ENCODE data around the gene CNNM2.
A peak's percentile ranks its signal among the peaks of the same experiment; 100 is the strongest.

DNA sequence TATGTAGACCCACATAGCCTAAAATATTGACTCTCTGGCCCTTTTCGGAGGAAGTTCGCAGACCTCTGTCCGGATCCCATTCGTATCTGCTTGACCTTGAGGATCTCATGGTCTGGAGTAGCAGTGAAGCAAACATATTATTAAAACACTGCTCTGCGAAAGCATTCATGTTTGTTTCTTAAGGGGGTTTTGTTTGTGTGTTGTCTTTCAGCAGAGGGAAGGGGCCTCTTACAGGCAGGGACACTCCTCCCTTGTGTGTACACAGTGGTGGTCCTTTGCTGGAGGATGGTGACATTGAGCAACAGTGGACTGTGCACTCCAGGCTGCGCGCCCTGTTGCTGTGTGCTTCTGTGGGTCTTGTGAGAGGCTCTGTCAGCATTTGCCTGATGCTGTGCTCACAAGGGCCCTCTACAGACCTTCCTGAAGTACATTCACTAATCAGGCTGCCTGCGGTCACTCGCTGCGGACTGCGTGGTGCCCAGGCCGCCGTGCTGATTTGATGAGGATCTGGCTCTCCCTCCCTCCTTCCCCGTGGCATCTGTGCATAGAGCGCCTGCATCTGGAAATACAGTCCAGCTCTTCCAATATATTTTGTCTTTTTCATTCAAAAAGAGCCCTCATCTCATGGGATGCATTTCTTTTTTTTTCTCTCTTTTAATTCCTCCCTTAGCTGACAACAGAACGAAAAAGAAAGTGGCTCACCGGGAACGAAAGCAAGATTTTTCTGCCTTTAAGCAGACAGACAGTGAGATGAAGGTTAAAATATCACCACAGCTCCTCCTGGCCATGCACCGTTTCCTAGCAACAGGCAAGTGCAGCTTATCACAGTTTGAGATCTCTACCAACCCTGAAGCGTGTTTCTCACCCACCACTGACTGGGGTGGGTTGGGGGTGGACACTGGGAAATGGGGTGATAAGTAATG, 135.8 kb downstream of the CNNM2 start:
- TF ChIP-seq CTCF (IDR thresholded peaks at IDR 0.05) (peak in 2 of 4 experiments; percentile 33 to 45), POLR2A (IDR thresholded peaks at IDR 0.05) (no peak)

Data from prostate gland (tissue), 2 donors.